OCI-LY1 (cell line): Measurements from ENCODE around the gene RANGAP1.
"Not testable (repeated sequence)": the region's sequence is repeated elsewhere in the genome, so short reads cannot be mapped to it uniquely, and the experiment has no call there.

Experiments used
- H2AFZ ChIP-seq: fragments of 200-600 bp; sonication (generic), shearing (Covaris generic); 2 replicates; pipeline ENCODE4 v1.6.0; 2014; ENCODE audit warnings: antibody characterized with exemption, mild to moderate bottlenecking, low read length
- H3F3A ChIP-seq: fragments of 200-600 bp; sonication (generic), shearing (Covaris generic); 2 replicates; pipeline ENCODE4 v1.6.0; 2014; ENCODE audit warnings: mild to moderate bottlenecking, antibody characterized with exemption, low read length, moderate library complexity; ENCODE audit not compliant: insufficient read depth
- H3K27ac ChIP-seq: fragments of 200-600 bp; sonication (generic); 2 replicates; pipeline ENCODE4 v1.5.1; 2014; ENCODE audit warnings: low read length, mixed run types, mild to moderate bottlenecking, low read depth; ENCODE audit not compliant: poor library complexity, severe bottlenecking
- H3K27me3 ChIP-seq: fragments of 200-600 bp; sonication (generic); 2 replicates; pipeline ENCODE4 v1.6.0; 2014; ENCODE audit warnings: antibody characterized with exemption, mild to moderate bottlenecking, low read length, moderate library complexity; ENCODE audit not compliant: insufficient read depth
- H3K36me3 ChIP-seq: fragments of 200-600 bp; sonication (generic); 2 replicates; pipeline ENCODE4 v1.6.1; 2014; ENCODE audit warnings: mild to moderate bottlenecking, antibody characterized with exemption, low read length, moderate library complexity, mixed read lengths; ENCODE audit not compliant: insufficient read depth
- H3K4me1 ChIP-seq: fragments of 200-600 bp; sonication (generic); 2 replicates; pipeline ENCODE4 v1.5.1; 2014; ENCODE audit warnings: mild to moderate bottlenecking, low read length, moderate library complexity; ENCODE audit not compliant: insufficient read depth, severe bottlenecking
- H3K4me2 ChIP-seq: fragments of 200-600 bp; sonication (generic), shearing (Covaris generic); 2 replicates; pipeline ENCODE4 v1.6.1; 2014; ENCODE audit warnings: low read length
- H3K4me3 ChIP-seq: fragments of 200-600 bp; sonication (generic); 2 replicates; pipeline ENCODE4 v1.5.1; 2014; ENCODE audit warnings: low read length, low read depth, mild to moderate bottlenecking, mixed read lengths; ENCODE audit not compliant: poor library complexity, severe bottlenecking
- H3K79me2 ChIP-seq: fragments of 200-600 bp; shearing (Covaris generic); 2 replicates; pipeline ENCODE4 v1.6.1; 2016; ENCODE audit warnings: mixed run types, low read length, mixed read lengths; ENCODE audit not compliant: insufficient read depth
- H3K9ac ChIP-seq: fragments of 200-600 bp; sonication (generic), shearing (Covaris generic); 2 replicates; pipeline ENCODE4 v1.6.1; 2014; ENCODE audit warnings: mild to moderate bottlenecking, low read length, mixed read lengths
- H3K9me2 ChIP-seq: fragments of 200-600 bp; sonication (generic), shearing (Covaris generic); 2 replicates; pipeline ENCODE4 v1.6.1; 2014; ENCODE audit warnings: low read depth, mild to moderate bottlenecking, low read length, mixed read lengths
- H3K9me3 ChIP-seq: fragments of 200-600 bp; shearing (Covaris generic); 2 replicates; pipeline ENCODE4 v1.6.1; 2014; ENCODE audit warnings: low read length, mixed read lengths
- H4K20me1 ChIP-seq: fragments of 200-600 bp; sonication (generic), shearing (Covaris generic); 2 replicates; pipeline ENCODE4 v1.6.0; 2016; ENCODE audit warnings: mild to moderate bottlenecking, low read length; ENCODE audit not compliant: insufficient read depth
- CTCF ChIP-seq: fragments of 200-600 bp; sonication (generic), shearing (Covaris generic); IDR thresholded peaks from 2 replicates; pipeline ENCODE4 v1.5.1; 2017; ENCODE audit warnings: mild to moderate bottlenecking, antibody characterized with exemption, low read length, moderate library complexity, mixed read lengths
- EZH2 ChIP-seq: fragments of 200-600 bp; sonication (generic), shearing (Covaris generic); IDR thresholded peaks from 2 replicates; pipeline ENCODE4 v1.8.0; 2017; ENCODE audit warnings: borderline replicate concordance, mixed run types, mild to moderate bottlenecking, antibody characterized with exemption, low read length, moderate library complexity, mixed read lengths

The RANGAP1 gene

GRCh38 chr22:41301085-41302020 is 15.4 kb upstream of the RANGAP1 start, which contains the start of gene ZC3H7B:
TSS of gene ZC3H7B (plus strand) at chr22:41301525. CDS start at chr22:41320661, 19,136 bp downstream.
- H3K27ac ChIP-seq: peak within 1 kb of the TSS; percentile 51
- H3K79me2 ChIP-seq: peaks cover 41% of the 10 kb centered on the region
- H4K20me1 ChIP-seq: no peaks in the 10 kb centered on the region
- peak within 1 kb of the TSS; percentile 94 for H3K9ac ChIP-seq
- H3F3A ChIP-seq: no peaks in the 10 kb centered on the region
- TF ChIP-seq EZH2 (no peak), CTCF (peak; percentile 38)
- peak within 1 kb of the TSS; percentile 86 for H3K4me3 ChIP-seq
- H3K9me2 ChIP-seq: no peaks in the 10 kb centered on the region
- H3K4me2 ChIP-seq: peak within 1 kb of the TSS; percentile 92
- H2AFZ ChIP-seq: no peak within 1 kb of the TSS
- H3K27me3 ChIP-seq: no peaks in the 10 kb centered on the region
- peaks cover 10% of the 10 kb centered on the region; the same call in 1 of the 2 replicates for H3K36me3 ChIP-seq
- H3K4me1 ChIP-seq: peaks cover 15% of the 10 kb centered on the region
- no peaks in the 10 kb centered on the region for H3K9me3 ChIP-seq

- H3K9me3 ChIP-seq: no peaks in the 10 kb centered on the region
- no peaks in the 10 kb centered on the region for H4K20me1 ChIP-seq
- no peak overlapping the region for H3K27ac ChIP-seq
- peak overlapping the region; percentile 94 for H3K9ac ChIP-seq
- peak overlapping the region; percentile 86 for H3K4me3 ChIP-seq
- peaks cover 10% of the 10 kb centered on the region; the same call in 1 of the 2 replicates for H3K36me3 ChIP-seq
- no peaks in the 10 kb centered on the region for H3K9me2 ChIP-seq
- TF ChIP-seq CTCF (no peak), EZH2 (no peak)
- no peaks in the 10 kb centered on the region for H3K27me3 ChIP-seq
- H3F3A ChIP-seq: no peaks in the 10 kb centered on the region
- peaks cover 15% of the 10 kb centered on the region for H3K4me1 ChIP-seq
- no peak overlapping the region for H2AFZ ChIP-seq
- H3K4me2 ChIP-seq: peak overlapping the region; percentile 92
- peaks cover 37% of the 10 kb centered on the region for H3K79me2 ChIP-seq
Observed at GRCh38 chr22:41300661-41301060, 14.7 kb upstream of the RANGAP1 start.

GRCh38 chr22:41296826-41297667 is 11.1 kb upstream of the RANGAP1 start:
- H3K9me2 ChIP-seq: no peaks in the 10 kb centered on the region
- no peak overlapping the region for H3K9ac ChIP-seq
- H3K4me1 ChIP-seq: peaks cover 6% of the 10 kb centered on the region
- H3K36me3 ChIP-seq: no peaks in the 10 kb centered on the region
- no peaks in the 10 kb centered on the region for H4K20me1 ChIP-seq
- no peak overlapping the region for H3K27ac ChIP-seq
- no peak overlapping the region for H3K4me2 ChIP-seq
- H3K27me3 ChIP-seq: no peaks in the 10 kb centered on the region
- no peaks in the 10 kb centered on the region for H3F3A ChIP-seq
- H2AFZ ChIP-seq: no peak overlapping the region
- no peak overlapping the region for H3K4me3 ChIP-seq
- no peak for TF ChIP-seq CTCF
- no peak for TF ChIP-seq EZH2
- H3K79me2 ChIP-seq: peaks cover 5% of the 10 kb centered on the region; the same call in 1 of the 2 replicates
- no peaks in the 10 kb centered on the region for H3K9me3 ChIP-seq

GRCh38 chr22:41294816-41295215 is 8.8 kb upstream of the RANGAP1 start:
- not testable (repeated sequence) for H2AFZ ChIP-seq, H3K9me2 ChIP-seq, H3K9ac ChIP-seq, H3K36me3 ChIP-seq, H3F3A ChIP-seq, H3K4me3 ChIP-seq, H3K79me2 ChIP-seq, H3K27me3 ChIP-seq, H3K4me1 ChIP-seq, H3K4me2 ChIP-seq, H3K27ac ChIP-seq, H4K20me1 ChIP-seq, H3K9me3 ChIP-seq
